HG02798 (cell line): ENCODE measurements around the gene NR2F1-AS1.

Experiments used
- ATAC-seq: cut with Tn5 transposase; IDR thresholded peaks from one replicate; pipeline ENCODE4 v1.9.1; 2021; ENCODE audit warnings: mild to moderate bottlenecking; ENCODE audit not compliant: unreplicated experiment, poor library complexity

The NR2F1-AS1 gene

DNA sequence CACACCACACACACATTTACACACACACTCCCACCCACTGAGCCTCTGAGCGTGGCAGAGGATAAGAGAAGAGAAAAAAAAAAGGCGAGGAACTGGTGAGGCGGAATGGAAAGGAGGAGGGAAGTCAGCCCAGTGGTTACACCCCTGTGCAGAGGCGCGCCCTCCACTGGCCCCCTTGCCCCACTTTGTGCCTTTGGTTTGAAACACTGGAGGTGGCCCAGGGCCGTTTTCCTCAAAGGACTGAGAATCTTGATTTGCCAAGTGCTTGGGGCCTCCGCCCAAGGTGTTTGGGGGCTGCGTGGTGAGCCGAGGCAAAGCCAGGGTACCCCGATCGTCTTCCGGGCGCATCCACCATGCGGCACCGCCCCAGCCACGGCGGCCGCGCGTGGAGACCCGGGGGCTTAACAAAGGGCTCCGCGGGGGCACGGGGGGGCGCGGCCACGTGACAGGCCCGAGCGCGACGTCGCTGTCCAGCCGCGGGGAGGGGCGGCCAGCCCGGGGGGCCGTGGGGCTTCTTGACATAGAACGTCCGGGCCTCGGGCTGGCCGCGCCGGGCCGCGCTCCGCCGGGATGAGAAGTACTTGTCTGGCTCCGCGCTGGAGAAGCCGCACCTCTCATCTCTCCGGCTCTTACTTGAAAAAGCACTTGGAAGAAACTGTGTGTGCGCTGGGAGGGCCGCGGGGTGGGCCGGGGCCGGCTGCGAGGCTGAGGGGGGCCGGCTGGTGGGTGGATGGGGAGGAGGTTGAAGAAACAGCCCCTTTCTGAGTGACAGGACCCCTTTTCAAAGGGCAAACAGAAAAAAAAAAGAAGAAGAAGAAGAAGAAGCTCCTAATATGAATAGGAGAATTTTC lies 23.0 kb upstream of the NR2F1-AS1 start:
- ATAC-seq = no peak

GRCh38 chr5:93603078-93603792 lies 22.2 kb upstream of the NR2F1-AS1 start:
- ATAC-seq = no peak

- no peak for ATAC-seq
Observed at GRCh38 chr5:93602241-93603077, 21.4 kb upstream of the NR2F1-AS1 start.

DNA sequence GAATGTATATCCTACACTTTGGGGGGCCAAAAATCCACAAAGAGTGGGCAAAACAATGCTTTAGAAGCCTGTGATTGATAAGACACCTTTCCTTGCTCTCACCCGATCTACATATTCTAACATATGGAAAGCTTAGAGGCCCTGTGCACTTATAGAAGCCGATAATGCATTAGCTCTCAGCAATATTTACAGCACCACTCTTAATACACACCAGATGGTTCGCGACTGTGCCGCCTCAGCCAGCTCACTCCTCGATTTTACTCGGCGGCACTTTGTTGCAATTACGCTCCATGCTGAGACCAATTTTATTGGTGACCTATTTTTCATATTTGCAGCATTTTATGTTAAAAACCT lies 20.8 kb upstream of the NR2F1-AS1 start:
- ATAC-seq = no peak

GRCh38 chr5:93601071-93601801 lies 20.2 kb upstream of the NR2F1-AS1 start:
- ATAC-seq = no peak

GRCh38 chr5:93600409-93601070 lies 19.5 kb upstream of the NR2F1-AS1 start:
- ATAC-seq = no peak

DNA sequence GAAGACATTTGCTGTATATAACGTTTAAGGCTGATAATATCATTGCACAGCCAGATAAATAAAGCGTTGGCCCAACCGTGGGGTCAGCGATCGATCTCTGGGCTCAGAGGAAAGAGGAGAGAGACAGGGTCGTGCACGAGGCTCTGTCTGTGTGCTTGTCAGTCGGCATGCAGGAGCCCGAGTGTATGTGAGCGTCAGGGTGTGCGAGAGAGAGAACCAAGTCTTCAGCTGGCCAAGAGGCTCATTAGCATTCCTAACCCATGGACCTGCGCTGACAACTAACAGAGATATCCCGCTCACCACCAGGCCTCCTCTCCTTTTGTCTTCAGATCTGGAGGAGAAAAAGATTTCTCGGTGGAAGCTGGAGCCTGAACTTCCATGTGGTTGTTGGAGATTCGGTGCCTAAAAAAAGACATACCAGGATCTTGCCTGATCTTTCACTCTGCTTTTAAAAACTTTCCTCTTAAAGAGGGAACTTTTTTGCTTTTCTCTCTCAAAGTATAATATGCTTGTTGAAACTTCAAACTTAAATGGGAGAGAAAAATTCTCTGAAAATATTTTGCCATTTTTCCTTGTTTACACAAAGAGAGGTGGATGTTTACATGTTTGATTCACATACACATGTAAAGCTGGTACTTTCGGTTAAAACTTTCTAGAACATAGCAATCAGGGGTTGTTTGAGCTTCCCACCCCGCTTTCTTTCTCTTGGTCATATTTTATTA lies 18.5 kb upstream of the NR2F1-AS1 start:
- no peak for ATAC-seq

DNA sequence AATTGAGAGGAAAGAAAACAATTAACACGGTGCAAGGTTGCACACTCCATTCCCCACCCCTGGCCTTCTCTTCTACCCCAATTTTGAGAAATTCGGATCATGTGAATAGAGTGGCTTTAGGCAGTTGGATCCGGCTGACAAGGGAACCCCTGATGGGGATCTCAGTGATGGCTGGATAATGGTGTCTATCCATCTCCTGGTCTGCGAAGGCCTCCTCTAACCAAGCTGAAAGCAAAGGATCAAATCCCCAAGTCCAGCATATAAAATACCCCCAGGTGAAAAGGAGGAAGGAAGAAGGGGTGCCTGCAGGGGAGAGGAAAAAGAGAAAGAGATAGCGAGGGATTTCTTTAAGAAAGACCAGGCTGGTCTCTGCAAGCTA lies 18.0 kb upstream of the NR2F1-AS1 start:
- ATAC-seq = no peak

GRCh38 chr5:93598091-93599000 lies 17.3 kb upstream of the NR2F1-AS1 start:
- no peak for ATAC-seq

DNA sequence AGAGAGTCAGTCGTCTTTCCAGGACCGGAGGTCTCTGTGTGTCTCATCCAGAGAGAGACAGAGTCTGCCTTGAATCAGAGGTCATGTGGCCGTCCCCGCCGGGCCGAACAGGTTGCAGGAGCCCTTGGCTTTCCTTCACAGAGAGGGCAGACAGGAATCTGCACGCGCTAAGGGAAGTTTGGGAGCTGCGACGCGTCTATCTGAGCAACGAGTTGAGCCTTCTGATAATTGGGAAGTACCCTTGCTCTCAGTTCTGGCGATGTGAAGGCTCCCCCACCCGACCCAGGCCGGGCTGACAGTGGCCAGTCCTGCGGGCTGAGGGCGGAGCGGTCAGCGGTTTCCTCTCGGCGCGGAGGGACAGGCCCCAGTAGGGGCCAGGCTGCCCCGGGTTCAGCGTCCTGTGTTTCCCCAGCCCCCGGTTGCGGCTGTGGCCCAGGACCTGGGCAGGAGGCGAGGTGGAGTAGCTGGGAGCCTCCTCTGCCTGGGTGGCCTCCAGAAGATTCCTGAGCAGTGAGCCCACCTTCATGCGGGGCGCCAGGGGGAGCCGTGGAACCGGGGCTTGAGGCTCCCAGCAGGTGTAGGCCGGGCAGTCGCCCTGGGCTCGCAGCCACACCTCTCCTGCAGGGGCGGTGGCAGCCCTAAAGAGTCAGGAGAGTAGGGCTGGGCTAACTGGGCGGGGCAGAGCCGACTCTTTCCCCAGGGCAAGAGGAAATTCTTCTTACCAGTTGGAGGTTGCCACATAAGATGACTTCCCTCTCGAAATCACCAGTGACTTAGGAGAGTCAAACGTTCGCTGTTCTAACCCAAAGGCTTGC lies 15.9 kb upstream of the NR2F1-AS1 start:
- ATAC-seq = no peak

DNA sequence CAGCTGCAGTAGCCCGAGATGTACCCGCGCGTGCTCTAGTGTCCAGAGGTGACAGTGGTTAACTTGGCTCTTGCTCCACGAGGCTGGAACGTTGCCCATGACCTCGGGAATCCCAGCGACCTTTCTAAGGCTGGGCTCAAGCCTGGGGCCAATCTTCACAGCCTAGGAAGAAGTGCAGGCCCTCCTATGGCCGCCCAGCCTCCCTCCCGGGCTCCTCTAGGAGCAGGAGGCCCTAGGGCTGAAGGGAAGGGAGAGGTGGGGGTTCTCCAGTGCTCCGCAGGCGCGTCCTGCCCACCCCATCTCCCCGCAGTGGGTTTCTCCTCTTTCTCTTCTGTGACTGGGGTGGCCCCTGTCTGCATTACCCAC lies 15.3 kb upstream of the NR2F1-AS1 start:
- ATAC-seq = no peak

GRCh38 chr5:93595420-93596147 lies 14.6 kb upstream of the NR2F1-AS1 start:
- ATAC-seq = no peak

GRCh38 chr5:93594591-93595419 lies 13.8 kb upstream of the NR2F1-AS1 start:
- ATAC-seq = no peak

GRCh38 chr5:93593476-93594131 lies 12.6 kb upstream of the NR2F1-AS1 start:
- no peak for ATAC-seq

DNA sequence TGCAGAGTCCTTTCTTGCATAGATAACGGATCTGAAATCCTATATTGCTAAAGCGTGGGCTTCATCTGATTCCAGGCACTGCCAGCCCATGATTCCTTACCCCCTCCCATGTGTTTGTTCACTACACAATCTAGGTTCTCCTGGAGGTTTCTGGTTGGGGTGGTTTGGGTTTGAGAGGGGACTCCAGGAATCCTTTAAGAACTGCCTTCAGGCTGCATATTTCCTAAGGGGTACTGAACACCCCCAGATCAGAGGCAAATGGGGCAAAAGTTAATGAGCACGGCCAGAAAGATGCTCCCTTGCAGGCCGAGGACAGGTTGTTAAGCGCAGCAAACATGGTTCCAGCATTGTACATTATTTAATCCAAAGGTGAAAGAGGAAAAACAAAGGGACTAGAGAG lies 11.9 kb upstream of the NR2F1-AS1 start:
- no peak for ATAC-seq
